HUES64 (cell line): ENCODE measurements around the gene LDLRAD4.

Source experiments
- H3K27ac ChIP-seq: 2 replicates; pipeline ENCODE4 v1.7.0; 2013; ENCODE audit warnings: low read depth, low read length, inconsistent platforms
- H3K27me3 ChIP-seq: 2 replicates; pipeline ENCODE4 v1.6.1; 2013; ENCODE audit warnings: mild to moderate bottlenecking, low read length; ENCODE audit not compliant: insufficient read depth
- H3K36me3 ChIP-seq: 2 replicates; pipeline ENCODE4 v1.6.1; 2013; ENCODE audit warnings: mild to moderate bottlenecking, low read length; ENCODE audit not compliant: insufficient read depth
- H3K4me1 ChIP-seq: 2 replicates; pipeline ENCODE4 v1.6.1; 2013; ENCODE audit warnings: mild to moderate bottlenecking, low read length, moderate library complexity; ENCODE audit not compliant: insufficient read depth
- H3K4me3 ChIP-seq: 2 replicates; pipeline ENCODE4 v1.5.1; 2013; ENCODE audit warnings: mild to moderate bottlenecking, low read length, moderate library complexity
- H3K9ac ChIP-seq: 2 replicates; pipeline ENCODE4 v1.6.1; 2013; ENCODE audit warnings: mild to moderate bottlenecking, low read depth, low read length
- H3K9me3 ChIP-seq: 2 replicates; pipeline ENCODE4 v1.6.1; 2013; ENCODE audit warnings: low read depth, low read length; ENCODE audit not compliant: insufficient read depth
- WGBS: fragments of 150-250, 120-280 bp; methylation state at CpG from one replicate; pipeline ENCODE4 v1.1.7; 2013; ENCODE audit warnings: missing lambda C conversion rate; 5-methylcytosine and 5-hydroxymethylcytosine counted together

The LDLRAD4 gene

DNA sequence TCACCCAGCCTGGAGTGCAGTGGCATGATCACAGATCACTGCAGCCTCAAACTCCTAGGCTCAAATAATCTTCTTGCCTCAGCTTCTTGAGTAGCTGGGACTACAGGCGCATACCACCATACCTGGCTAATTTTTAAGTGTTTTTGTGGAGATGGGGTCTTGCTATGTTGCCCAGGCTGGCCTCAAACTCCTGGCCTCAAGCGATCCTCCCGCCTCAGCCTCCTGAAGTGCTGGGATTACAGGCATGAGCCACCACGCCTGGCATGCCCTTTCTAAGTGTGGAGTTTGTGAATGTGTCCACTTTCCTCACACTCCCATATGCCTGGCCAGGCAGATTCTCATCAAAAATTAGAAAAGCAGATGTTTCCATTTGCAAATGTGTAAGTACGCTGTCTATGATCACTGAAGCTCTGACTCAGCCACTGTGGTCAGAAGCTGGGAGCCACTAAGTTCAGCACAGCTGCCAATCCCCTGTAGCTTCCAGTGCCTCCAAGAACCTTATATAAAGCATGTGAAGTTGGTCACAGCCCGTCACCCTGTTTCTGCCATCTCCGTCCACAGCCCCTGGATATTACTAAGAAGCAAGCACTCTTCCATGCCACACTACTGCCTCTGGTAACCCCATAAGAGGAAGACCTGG lies 352.4 kb downstream of the LDLRAD4 start:
- Histone ChIP-seq H3K9ac (no peak overlapping the region), H3K27ac (no peak overlapping the region), H3K27me3 (no peaks in the 10 kb centered on the region), H3K4me3 (no peak overlapping the region), H3K4me1 (peaks cover 9% of the 10 kb centered on the region), H3K9me3 (no peaks in the 10 kb centered on the region), H3K36me3 (no peaks in the 10 kb centered on the region)
- WGBS, result 96% methylated on average over 7 of the region's 7 CpGs

GRCh38 chr18:13572148-13572547 lies 353.6 kb downstream of the LDLRAD4 start:
- no peaks in the 10 kb centered on the region for H3K36me3 ChIP-seq
- 90% methylated on average over 5 of the region's 5 CpGs for WGBS
- no peaks in the 10 kb centered on the region for H3K27me3 ChIP-seq
- no peaks in the 10 kb centered on the region for H3K9me3 ChIP-seq
- H3K9ac ChIP-seq, result no peak overlapping the region
- peaks cover 6% of the 10 kb centered on the region for H3K4me1 ChIP-seq
- no peak overlapping the region for H3K4me3 ChIP-seq
- no peak overlapping the region for H3K27ac ChIP-seq

DNA sequence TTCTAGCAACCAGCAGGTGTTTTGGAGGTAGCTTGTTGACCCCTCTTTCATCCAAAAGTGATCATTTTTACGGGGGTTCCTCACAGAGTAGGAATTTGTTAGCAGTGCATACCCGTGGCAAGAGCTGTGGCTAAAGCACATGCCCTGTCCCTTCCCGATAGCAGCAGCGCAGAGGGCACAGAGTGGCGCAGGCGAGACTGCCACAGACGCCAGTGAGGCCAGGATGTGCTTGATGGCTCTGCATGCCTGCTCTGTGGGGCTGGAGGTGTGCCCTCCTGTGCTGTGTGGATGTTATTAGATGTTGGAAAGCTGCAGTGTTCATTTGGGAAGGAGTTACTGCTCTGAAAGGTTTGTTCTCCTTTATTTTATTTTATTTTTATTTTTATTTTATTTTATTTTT lies 354.2 kb downstream of the LDLRAD4 start:
- Histone ChIP-seq H3K9me3 (no peaks in the 10 kb centered on the region), H3K27ac (no peak overlapping the region), H3K36me3 (no peaks in the 10 kb centered on the region), H3K4me1 (peaks cover under 1% of the 10 kb centered on the region; the same call in 1 of the 2 replicates), H3K4me3 (no peak overlapping the region), H3K27me3 (no peaks in the 10 kb centered on the region), H3K9ac (no peak overlapping the region)
- WGBS, result 95% methylated on average over 7 of the region's 7 CpGs

GRCh38 chr18:13573750-13574149 lies 355.2 kb downstream of the LDLRAD4 start:
- WGBS, result 93% methylated on average over 7 of the region's 7 CpGs
- no peak overlapping the region for H3K9ac ChIP-seq
- no peaks in the 10 kb centered on the region for H3K27me3 ChIP-seq
- H3K4me3 ChIP-seq, result no peak overlapping the region
- H3K36me3 ChIP-seq, result no peaks in the 10 kb centered on the region
- H3K4me1 ChIP-seq, result no peaks in the 10 kb centered on the region
- H3K9me3 ChIP-seq, result no peaks in the 10 kb centered on the region
- H3K27ac ChIP-seq, result no peak overlapping the region

- Histone ChIP-seq H3K4me3 (no peak overlapping the region), H3K9ac (no peak overlapping the region), H3K9me3 (no peaks in the 10 kb centered on the region), H3K27ac (no peak overlapping the region), H3K27me3 (no peaks in the 10 kb centered on the region), H3K4me1 (no peaks in the 10 kb centered on the region), H3K36me3 (no peaks in the 10 kb centered on the region)
- WGBS, result 94% methylated on average over 10 of the region's 10 CpGs
These were observed 355.8 kb downstream of the LDLRAD4 start for GRCh38 chr18:13574355-13574754.

DNA sequence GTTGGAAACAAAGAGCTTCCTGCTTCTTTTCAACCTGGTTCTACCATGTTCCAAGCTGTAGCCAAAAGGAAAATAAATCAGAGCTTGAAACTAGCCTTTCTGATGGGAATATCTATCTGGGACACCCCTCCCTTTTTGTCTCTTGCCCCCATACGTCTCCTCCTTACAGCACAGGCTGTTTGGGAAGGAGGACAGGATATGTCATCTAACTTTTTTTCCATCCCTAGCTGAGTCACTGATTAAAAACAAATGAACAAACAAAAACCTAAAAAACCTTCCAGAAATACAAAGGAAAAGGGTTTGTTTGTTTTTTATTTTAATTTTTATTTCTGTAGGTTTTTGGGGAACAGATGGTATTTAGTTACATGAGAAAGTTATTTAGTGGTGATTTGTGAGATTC lies 356.2 kb downstream of the LDLRAD4 start:
- Histone ChIP-seq H3K9me3 (no peaks in the 10 kb centered on the region), H3K27ac (no peak overlapping the region), H3K4me1 (no peaks in the 10 kb centered on the region), H3K4me3 (no peak overlapping the region), H3K9ac (no peak overlapping the region), H3K27me3 (no peaks in the 10 kb centered on the region), H3K36me3 (no peaks in the 10 kb centered on the region)
- WGBS, result no CpG with 5 or more reads among the region's 1 CpG

GRCh38 chr18:13576598-13576997 lies 358.0 kb downstream of the LDLRAD4 start:
- Histone ChIP-seq H3K9ac (no peak overlapping the region), H3K27ac (no peak overlapping the region), H3K27me3 (no peaks in the 10 kb centered on the region), H3K4me3 (no peak overlapping the region), H3K4me1 (no peaks in the 10 kb centered on the region), H3K36me3 (no peaks in the 10 kb centered on the region), H3K9me3 (no peaks in the 10 kb centered on the region)
- 90% methylated on average over 6 of the region's 6 CpGs for WGBS

GRCh38 chr18:13577091-13577697 lies 358.6 kb downstream of the LDLRAD4 start:
- Histone ChIP-seq H3K27ac (no peak overlapping the region), H3K4me3 (no peak overlapping the region), H3K9me3 (no peaks in the 10 kb centered on the region), H3K4me1 (no peaks in the 10 kb centered on the region), H3K9ac (no peak overlapping the region), H3K27me3 (no peaks in the 10 kb centered on the region), H3K36me3 (no peaks in the 10 kb centered on the region)
- 91% methylated on average over 10 of the region's 10 CpGs for WGBS

- Histone ChIP-seq H3K27ac (no peak overlapping the region), H3K4me3 (no peak overlapping the region), H3K9ac (no peak overlapping the region), H3K36me3 (no peaks in the 10 kb centered on the region), H3K4me1 (no peaks in the 10 kb centered on the region), H3K27me3 (no peaks in the 10 kb centered on the region), H3K9me3 (no peaks in the 10 kb centered on the region)
- WGBS, result 94% methylated on average over 2 of the region's 3 CpGs
These were observed 359.2 kb downstream of the LDLRAD4 start for GRCh38 chr18:13577781-13578180.

DNA sequence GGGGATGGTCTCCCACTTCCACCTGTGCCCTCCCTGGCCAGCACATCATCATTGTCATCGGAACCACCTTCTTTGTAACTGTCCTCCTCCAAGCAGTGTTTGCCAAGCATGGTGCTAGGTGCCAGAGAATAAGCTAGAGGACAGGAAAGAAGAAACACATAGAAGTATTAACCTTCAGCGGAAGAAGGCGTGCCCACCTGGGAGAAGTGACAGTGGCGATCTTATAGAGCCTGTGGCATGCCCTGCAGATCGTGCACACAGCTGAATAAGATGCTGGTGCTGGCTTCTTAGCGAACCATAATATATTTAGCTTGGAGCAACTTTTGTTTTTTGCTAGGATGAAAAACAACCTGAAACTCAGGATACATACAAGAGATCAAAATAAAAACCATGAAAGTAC lies 359.8 kb downstream of the LDLRAD4 start:
- no peak overlapping the region for H3K9ac ChIP-seq
- H3K9me3 ChIP-seq, result no peaks in the 10 kb centered on the region
- no peaks in the 10 kb centered on the region for H3K27me3 ChIP-seq
- no peaks in the 10 kb centered on the region for H3K4me1 ChIP-seq
- no peak overlapping the region for H3K27ac ChIP-seq
- WGBS, result 88% methylated on average over 6 of the region's 6 CpGs
- H3K36me3 ChIP-seq, result no peaks in the 10 kb centered on the region
- H3K4me3 ChIP-seq, result no peak overlapping the region

DNA sequence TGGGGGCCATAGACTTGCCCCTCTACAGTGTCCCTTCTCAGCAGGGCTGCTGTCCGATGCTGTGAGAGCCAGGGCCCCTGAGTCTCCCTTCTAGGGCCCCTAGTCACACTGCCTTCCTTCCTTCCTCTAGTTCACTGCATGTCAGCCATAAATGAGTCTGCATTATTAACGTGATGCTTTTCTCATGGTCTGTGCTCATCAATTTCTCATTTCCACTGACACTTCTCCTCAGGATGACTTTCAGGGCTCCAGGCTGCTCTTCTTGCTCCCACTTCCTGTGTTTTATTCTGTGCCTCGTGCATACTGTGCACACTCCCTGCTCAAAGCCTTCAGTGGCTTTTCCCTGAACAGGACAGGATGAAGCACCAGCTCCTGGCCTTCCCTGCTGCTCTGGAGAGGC lies 361.3 kb downstream of the LDLRAD4 start:
- Histone ChIP-seq H3K9ac (no peak overlapping the region), H3K36me3 (no peaks in the 10 kb centered on the region), H3K9me3 (no peaks in the 10 kb centered on the region), H3K27me3 (no peaks in the 10 kb centered on the region), H3K4me1 (no peaks in the 10 kb centered on the region), H3K4me3 (no peak overlapping the region), H3K27ac (no peak overlapping the region)
- 86% methylated on average over 3 of the region's 3 CpGs for WGBS

GRCh38 chr18:13580351-13580750 lies 361.8 kb downstream of the LDLRAD4 start:
- no peaks in the 10 kb centered on the region for H3K27me3 ChIP-seq
- no peak overlapping the region for H3K9ac ChIP-seq
- H3K9me3 ChIP-seq, result no peaks in the 10 kb centered on the region
- H3K4me3 ChIP-seq, result no peak overlapping the region
- 87% methylated on average over 7 of the region's 7 CpGs for WGBS
- no peak overlapping the region for H3K27ac ChIP-seq
- no peaks in the 10 kb centered on the region for H3K4me1 ChIP-seq
- no peaks in the 10 kb centered on the region for H3K36me3 ChIP-seq
